SK-N-SH (cell line): ENCODE measurements around the gene IL10RA.

ENCODE experiments used
- CTCF ChIP-seq: fragments of 200-600 bp; sonication (generic); IDR thresholded peaks from 2 replicates; pipeline ENCODE4 v1.6.1; 2017; ENCODE audit warnings: antibody characterized with exemption, mild to moderate bottlenecking, moderate library complexity
- FOXM1 ChIP-seq: IDR thresholded peaks from 2 replicates; pipeline ENCODE4 v1.4.0; 2012; ENCODE audit warnings: low read depth, mild to moderate bottlenecking
- GABPA ChIP-seq: IDR thresholded peaks from 2 replicates; pipeline ENCODE4 v1.4.0; 2012; ENCODE audit warnings: low read depth, mild to moderate bottlenecking
- JUND ChIP-seq: IDR thresholded peaks from 2 replicates; pipeline ENCODE4 v1.4.0; 2012
- RAD21 ChIP-seq: IDR thresholded peaks from 2 replicates; pipeline ENCODE4 v1.6.1; 2012; ENCODE audit warnings: mild to moderate bottlenecking, low read length
- TCF12 ChIP-seq: IDR thresholded peaks from 2 replicates; pipeline ENCODE4 v1.4.0; 2012
- YY1 ChIP-seq: IDR thresholded peaks from 2 replicates; pipeline ENCODE4 v1.4.0; 2012; ENCODE audit warnings: low read depth, mild to moderate bottlenecking
- ZBTB33 ChIP-seq: IDR thresholded peaks from 2 replicates; pipeline ENCODE4 v1.4.0; 2012; ENCODE audit warnings: low read depth, borderline replicate concordance

DNA sequence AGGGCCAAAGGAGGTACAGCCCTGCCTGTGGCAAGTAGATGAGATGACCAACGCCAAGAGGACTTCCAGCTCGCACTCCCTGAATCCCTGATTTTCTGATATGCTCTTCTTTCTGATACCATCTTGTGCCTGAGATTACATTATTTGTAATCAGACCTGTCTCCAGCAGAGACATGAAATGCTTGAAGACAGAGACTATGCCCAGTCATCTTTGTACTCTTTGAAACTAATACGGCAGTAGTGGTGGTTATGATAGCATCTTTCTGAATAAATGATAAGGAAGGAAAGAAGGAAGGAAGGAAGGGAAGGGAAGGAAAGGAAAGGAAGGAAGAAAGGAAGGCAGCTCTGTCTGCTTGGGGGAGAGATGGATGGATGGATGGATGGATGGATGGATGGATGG lies 27.8 kb downstream of the IL10RA start:
- no peak for TF ChIP-seq TCF12
- TF ChIP-seq JUND, result no peak
- no peak for TF ChIP-seq RAD21
- TF ChIP-seq FOXM1, result no peak
- no peak for TF ChIP-seq CTCF
- no peak for TF ChIP-seq ZBTB33
- TF ChIP-seq YY1, result no peak
- TF ChIP-seq GABPA, result no peak
